ENCODE measurements around the gene NFYB.

GRCh38 chr12:104091136-104091535 is 46.9 kb downstream of the NFYB start:
- TF ChIP-seq, protein P1, sequence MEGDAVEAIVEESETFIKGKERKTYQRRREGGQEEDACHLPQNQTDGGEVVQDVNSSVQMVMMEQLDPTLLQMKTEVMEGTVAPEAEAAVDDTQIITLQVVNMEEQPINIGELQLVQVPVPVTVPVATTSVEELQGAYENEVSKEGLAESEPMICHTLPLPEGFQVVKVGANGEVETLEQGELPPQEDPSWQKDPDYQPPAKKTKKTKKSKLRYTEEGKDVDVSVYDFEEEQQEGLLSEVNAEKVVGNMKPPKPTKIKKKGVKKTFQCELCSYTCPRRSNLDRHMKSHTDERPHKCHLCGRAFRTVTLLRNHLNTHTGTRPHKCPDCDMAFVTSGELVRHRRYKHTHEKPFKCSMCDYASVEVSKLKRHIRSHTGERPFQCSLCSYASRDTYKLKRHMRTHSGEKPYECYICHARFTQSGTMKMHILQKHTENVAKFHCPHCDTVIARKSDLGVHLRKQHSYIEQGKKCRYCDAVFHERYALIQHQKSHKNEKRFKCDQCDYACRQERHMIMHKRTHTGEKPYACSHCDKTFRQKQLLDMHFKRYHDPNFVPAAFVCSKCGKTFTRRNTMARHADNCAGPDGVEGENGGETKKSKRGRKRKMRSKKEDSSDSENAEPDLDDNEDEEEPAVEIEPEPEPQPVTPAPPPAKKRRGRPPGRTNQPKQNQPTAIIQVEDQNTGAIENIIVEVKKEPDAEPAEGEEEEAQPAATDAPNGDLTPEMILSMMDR (IDR thresholded peaks at IDR 0.05) = no peak
- no peak for TF ChIP-seq EP300 (IDR thresholded peaks at IDR 0.05)
- no peak for TF ChIP-seq POLR2A (IDR thresholded peaks at IDR 0.05)

Data from tibial nerve (tissue), 4 donors.